ENCODE measurements around the gene CELF2. TPM values are rescaled to one million over a fixed set of nuclear protein-coding genes. Genes with fewer than 3 reads are reported as not detected.

Gene CELF2
- total RNA-seq (2022; extraction: Qiagen RNA extraction) = 0.03 to 0.08 TPM (median 0.07 TPM) in 5 replicates

GRCh38 chr10:11017570-11018431, at the start of gene CELF2:
CELF2 (plus strand) TSS chr10:11017872; CDS start chr10:11018090, 218 bp downstream.

Data from A549 treated with dexamethasone at 1 μM for 4 hours (cell line).